CD4-positive, alpha-beta T cell treated with Interleukin-17A for 1 hour (primary cell): ENCODE measurements around the gene TGM6.
"Not testable (repeated sequence)": the region's sequence is repeated elsewhere in the genome, so short reads cannot be mapped to it uniquely, and the experiment has no call there.

Experiments used
- DNase-seq: peaks from one replicate; pipeline ENCODE4 v3.0.0-alpha.2; 2020

Gene TGM6

GRCh38 chr20:2400290-2400689, 19.6 kb downstream of the TGM6 start:
- no peak for DNase-seq

DNA sequence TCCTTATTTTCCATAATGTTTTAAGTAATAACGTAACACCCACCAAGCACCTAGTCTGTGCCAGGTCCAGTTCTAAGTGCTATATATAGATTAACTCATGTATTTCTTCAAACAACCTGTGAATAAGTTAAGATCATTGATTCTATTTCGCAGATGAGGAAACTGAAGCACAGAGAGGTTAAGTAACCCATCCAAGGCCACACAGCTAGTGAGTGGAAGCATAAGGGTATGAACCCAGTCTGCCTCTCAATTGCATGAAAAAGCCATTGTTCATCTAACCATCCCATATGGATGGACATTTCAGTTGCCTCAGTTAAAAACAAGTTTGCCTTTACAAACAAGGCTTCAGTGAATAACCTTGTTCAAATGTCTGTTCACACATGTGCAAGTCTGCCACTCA, 20.8 kb downstream of the TGM6 start:
- no peak for DNase-seq

GRCh38 chr20:2402271-2402980, 21.7 kb downstream of the TGM6 start:
- no peak for DNase-seq

DNA sequence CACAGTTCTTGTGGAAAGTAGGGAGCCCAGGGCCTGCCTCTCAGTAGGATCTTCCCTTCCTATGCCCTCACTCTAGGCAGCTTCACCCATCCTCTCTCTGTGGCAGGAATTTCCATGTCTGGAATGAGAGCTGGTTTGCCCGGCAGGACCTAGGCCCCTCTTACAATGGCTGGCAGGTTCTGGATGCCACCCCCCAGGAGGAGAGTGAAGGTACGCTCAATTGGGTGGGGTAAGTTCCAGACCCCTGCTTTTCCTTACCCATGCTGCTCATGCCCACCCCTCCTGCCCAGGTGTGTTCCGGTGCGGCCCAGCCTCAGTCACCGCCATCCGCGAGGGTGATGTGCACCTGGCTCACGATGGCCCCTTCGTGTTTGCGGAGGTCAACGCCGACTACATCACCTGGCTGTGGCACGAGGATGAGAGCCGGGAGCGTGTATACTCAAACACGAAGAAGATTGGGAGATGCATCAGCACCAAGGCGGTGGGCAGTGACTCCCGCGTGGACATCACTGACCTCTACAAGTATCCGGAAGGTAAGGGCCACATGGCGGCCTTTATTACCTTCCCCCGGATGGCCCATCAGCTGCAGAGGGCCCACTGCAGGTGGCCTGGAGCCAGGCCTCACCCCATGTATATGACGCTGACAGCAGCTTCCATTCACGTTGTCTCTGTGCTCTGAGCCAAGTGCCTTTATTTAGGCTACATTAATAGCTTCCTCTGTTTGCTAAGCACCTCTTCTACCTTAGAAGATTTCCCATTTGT, 22.8 kb downstream of the TGM6 start:
- DNase-seq: no peak

- no peak for DNase-seq
These were observed 25.0 kb downstream of the TGM6 start for GRCh38 chr20:2405693-2406065.

DNA sequence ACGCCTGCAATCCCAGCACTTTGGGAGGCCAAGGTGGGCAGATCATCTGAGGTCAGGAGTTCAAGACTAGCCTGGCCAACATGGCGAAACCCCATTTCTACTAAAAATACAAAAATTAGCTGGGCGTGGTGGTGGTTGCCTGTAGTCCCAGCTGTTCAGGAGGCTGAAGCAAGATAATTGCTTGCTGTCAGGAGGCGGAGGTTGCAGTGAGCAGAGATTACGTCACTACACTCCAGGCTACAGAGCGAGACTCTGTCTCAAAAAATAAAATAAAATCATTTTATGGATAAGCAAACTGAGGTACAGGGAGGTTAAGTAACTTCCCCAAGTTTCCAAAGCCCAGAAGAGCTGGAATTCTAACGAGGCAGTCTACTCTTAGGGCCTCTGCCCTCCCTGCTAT, 26.7 kb downstream of the TGM6 start:
- DNase-seq: not testable (repeated sequence)

DNA sequence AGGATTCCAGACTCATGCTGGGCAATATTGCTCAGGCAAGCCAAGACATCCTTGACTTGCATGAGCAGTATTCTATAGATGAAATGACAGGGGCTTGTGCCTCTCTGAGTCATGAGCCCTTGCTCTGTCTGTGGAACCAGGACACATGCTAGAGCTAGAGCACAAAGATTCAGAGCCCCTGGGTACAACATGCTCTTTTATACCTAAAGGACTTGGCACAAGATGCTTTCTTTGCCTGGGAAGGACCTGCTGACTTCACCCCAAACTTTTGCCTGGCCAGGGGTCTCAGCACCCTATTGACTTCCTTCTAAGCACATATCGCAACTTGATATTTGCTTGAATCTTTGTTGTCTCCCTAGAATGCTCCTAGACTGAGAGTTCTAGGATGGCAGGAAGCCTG, 27.4 kb downstream of the TGM6 start:
- no peak for DNase-seq

GRCh38 chr20:2416541-2417212, 36.0 kb downstream of the TGM6 start:
- DNase-seq: no peak

DNA sequence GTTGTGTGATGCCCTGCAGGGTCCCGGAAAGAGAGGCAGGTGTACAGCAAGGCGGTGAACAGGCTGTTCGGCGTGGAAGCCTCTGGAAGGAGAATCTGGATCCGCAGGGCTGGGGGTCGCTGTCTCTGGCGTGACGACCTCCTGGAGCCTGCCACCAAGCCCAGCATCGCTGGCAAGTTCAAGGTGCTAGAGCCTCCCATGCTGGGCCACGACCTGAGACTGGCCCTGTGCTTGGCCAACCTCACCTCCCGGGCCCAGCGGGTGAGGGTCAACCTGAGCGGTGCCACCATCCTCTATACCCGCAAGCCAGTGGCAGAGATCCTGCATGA, 36.5 kb downstream of the TGM6 start:
- DNase-seq: no peak

GRCh38 chr20:2418388-2418787, 37.7 kb downstream of the TGM6 start:
- no peak for DNase-seq

DNA sequence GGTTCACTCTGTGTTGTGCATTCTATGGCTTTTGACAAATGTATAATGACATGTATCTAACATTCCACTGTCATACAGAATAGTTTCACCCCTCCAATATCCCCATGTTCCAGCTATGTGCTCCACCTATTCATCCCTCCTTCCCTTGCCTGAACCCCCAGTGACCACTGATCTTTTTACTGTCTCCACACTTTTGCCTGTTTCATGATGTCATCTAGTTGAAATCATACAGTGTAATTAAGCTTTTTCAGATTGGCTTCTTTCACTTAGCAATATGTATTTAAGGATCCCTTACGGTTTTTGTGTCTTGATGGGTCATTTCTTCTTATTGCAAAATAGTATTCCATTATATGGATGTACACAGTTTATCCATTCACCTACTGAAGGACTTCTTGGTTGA, 39.8 kb downstream of the TGM6 start:
- no peak for DNase-seq

- no peak for DNase-seq
These were observed 40.5 kb downstream of the TGM6 start for GRCh38 chr20:2421247-2421646.

DNA sequence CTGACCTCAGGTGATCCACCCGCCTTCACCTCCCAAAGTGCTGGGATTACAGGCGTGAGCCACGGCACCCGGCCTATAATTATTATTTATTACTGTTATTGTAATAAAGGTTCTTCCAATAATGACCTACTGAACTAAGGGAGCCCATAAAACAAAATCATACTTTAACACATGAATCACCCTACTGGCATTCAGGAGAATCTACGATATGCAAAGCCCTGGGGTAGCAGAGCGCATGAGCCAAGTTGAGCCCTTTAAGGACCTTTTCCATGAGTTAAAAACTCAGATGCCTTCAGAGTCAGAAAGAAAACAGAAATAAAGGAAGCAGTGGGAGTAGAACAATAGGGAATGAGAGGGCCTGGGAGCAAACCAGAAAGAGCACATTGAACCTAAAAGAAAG, 48.4 kb downstream of the TGM6 start:
- no peak for DNase-seq

- no peak for DNase-seq
These were observed 49.8 kb downstream of the TGM6 start for GRCh38 chr20:2430538-2430937.

- no peak for DNase-seq
These were observed 50.5 kb downstream of the TGM6 start for GRCh38 chr20:2431185-2431584.

DNA sequence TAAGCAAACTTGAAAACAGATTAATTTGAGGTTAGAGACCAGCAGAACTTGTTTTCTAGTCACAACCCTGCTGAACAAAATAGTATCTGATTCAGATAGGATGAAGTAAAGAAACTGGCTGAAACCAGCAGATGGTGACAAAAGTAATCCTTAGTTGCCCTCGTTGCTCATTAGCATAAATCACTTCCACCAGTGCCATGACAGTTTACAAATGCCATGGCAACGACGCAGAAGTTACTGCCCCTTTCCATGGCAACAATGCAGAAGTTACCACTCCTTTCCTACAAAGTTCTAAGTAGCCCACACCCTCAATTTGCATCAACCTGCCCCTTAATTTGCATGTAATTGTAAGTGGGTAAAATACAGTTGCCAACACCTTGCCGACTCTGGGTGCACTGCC, 66.1 kb downstream of the TGM6 start:
- no peak for DNase-seq

DNA sequence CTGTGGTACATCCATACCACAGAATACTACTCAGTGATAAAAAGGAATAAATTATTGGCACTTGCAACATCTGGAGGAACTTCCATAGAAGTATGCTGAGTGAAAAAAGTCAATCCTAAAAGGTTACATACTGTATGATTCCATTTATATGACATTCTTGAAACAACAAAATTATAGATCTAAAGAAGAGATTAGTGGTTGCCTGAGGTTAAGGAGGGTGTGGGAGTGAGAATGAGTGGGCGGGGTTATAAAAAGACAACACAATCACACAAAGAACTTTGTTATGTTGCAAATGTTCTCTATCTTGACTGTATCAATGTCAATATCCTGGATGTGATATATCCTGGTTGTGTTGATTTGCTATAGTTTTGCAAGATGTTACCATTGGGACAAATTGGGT, 68.7 kb downstream of the TGM6 start:
- DNase-seq: no peak

DNA sequence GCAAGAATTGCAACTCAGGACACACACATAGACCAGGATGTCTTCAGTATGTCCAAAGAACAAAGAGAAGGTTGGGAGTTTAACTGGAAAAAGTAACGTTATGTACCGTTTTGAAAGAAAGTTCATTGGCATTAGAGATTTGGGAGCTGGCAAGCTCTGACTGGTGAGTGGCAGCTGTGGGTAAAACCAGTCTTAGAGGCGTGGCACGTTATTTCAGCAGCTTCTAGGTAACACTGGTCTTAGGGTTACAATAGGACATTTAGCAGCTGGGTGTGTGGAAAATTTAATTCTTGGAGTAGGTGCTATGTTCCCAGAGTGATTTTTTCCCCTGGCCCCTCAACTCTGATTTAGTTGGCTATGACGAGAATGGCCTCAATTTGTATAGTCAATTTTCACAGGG, 70.7 kb downstream of the TGM6 start:
- DNase-seq: no peak

DNA sequence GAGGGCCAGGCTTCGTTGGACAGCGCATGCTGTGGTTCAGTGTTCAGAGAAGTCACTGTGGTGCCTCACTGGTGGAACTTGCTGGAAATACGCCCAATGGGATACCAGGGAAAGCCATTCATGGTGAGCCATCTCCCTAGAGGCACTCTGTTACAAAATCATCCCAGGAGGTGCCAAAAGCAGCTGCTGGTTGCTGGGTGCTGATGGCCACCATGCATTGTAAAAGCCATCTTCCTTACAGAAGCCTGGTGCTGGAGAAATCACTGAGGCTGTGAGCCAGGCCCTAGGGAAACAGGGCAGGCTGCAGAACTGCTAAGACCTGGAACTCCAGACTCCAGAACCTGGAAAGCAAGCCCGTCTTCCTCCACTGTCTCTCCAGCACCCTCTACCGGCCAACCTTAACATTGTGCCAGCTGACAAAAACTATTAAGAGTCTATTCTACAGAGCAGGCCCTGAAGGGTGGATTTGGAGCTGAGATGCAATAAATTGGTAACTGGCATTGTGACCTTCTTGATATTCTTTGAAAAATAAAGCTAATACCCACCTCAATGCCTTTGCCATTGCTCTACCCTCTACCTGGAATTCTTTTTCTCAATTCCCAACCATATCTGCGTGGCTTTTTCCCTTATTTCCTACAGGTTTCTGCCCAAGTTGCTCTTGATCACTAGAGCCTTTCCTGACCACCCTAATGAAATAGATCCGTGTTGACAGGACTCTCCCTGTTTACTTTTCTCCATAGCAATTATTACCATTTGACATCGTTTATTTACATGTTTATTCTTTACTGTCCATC, 71.4 kb downstream of the TGM6 start:
- peak; percentile 64 for DNase-seq

- no peak for DNase-seq
These were observed 73.1 kb downstream of the TGM6 start for GRCh38 chr20:2453792-2454191.

DNA sequence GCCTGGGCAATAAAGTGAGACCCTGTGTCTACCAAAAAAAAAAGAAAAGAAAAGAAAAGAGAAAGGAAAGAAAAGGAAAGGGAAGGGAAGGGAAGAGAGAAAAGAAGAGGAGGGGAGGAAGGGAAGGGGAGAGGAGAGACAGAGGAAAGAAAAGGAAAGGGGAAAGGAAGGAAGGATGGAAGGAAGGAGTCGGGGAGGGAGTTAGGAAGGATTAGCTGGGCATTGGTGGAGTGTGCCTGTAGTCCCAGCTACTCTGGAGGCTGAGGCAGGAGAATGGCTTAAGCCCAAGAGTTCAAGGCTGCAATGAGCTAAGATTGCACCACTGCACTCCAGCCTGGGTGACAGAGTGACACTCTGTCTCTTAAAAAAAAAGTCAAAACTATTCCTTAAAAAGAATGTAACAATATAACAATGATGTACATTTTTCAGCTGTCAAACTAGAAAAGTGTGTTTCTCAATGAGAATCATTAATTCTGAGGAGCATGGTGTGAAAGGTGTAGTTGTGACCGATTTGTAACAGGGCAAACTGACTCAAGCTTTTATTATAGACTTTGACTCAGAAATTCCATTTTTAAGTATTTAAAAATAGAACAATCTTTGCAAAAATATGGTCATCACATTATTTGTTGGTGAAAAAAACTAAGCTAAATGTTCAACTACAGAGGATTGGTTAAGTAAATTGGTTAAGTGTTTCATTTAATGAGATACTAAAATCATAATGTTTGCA, 75.2 kb downstream of the TGM6 start:
- DNase-seq: no peak

- DNase-seq: no peak
These were observed 78.3 kb downstream of the TGM6 start for GRCh38 chr20:2458919-2459499.
